Gastroesophageal sphincter (tissue), 3 donors: ENCODE measurements around the gene SPACA6.
A peak's percentile ranks its signal among the peaks of the same experiment; 100 is the strongest.

Experiments
- EP300 ChIP-seq: sonication (generic); formaldehyde crosslinking; IDR thresholded peaks from one replicate; pipeline ENCODE4 v1.6.1; 2017; ENCODE audit warnings: antibody characterized with exemption, mild to moderate bottlenecking
- POLR2A ChIP-seq, 2 donors: fragments of 450-650 bp; IDR thresholded peaks; one replicate each; pipeline ENCODE4 v1.6.1; 2017; ENCODE audit warnings: antibody characterized with exemption in 2 of 2, mild to moderate bottlenecking in 2 of 2, moderate library complexity in 1 of 2
- POLR2AphosphoS5 ChIP-seq: sonication (generic); formaldehyde crosslinking; IDR thresholded peaks from one replicate; pipeline ENCODE4 v1.6.1; 2017; ENCODE audit warnings: antibody characterized with exemption
- TF ChIP-seq, protein P1 (sequence below), 4 experiments: fragments of 200-600 bp in 2 of 4; fragments of 450-650 bp in 2 of 4; sonication (generic) in 1 of 4; IDR thresholded peaks; one replicate each; pipeline ENCODE4 v1.5.1; 2017 to 2019; ENCODE audit warnings: antibody characterized with exemption in 4 of 4, mild to moderate bottlenecking in 2 of 4, moderate library complexity in 2 of 4

DNA sequence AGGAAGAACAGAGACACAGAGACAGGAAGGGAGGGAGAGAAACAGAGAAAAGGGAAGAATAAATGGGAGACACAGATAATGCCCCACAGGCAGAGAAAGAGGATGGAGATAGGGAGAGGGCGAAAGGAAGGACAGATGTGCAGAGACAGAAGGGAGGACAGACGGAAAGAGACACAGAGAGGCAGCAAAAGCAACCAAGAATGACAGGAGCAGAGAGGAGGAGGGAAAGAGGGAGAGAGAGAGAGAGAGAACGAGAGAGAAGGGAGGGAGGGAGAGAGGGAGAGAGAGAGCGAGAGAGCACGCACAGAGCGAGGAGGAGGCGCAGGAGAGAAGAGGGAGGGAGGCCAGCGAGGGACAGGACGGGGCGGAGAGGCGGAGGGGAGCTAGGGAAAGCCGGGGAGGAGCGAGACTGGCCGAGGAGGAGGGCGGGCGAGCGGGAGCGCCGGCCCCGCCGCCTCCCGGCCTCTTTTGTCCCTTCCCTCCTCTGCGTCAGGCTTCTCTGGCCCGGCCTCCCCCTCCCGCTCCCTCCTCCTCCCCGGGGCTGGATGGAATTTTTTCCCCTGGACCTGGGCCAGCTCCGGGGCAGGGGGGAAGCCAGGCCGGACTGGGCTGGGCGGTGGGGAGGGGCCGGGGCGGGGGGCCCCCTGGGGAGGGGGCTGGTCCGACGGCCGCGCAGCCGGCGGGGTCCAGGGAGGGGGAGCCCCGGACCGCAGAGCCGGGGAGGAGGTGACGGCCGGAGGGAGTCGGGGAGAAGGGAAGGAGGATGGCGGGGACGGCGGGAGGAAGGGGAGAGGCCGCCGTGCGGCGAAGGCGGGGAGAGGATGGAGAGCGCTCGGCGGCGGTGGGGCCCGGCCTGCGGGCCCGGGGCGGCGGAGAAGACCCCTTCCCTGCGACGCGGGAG is 4.2 kb upstream of the SPACA6 start:
- TF ChIP-seq, protein P1, sequence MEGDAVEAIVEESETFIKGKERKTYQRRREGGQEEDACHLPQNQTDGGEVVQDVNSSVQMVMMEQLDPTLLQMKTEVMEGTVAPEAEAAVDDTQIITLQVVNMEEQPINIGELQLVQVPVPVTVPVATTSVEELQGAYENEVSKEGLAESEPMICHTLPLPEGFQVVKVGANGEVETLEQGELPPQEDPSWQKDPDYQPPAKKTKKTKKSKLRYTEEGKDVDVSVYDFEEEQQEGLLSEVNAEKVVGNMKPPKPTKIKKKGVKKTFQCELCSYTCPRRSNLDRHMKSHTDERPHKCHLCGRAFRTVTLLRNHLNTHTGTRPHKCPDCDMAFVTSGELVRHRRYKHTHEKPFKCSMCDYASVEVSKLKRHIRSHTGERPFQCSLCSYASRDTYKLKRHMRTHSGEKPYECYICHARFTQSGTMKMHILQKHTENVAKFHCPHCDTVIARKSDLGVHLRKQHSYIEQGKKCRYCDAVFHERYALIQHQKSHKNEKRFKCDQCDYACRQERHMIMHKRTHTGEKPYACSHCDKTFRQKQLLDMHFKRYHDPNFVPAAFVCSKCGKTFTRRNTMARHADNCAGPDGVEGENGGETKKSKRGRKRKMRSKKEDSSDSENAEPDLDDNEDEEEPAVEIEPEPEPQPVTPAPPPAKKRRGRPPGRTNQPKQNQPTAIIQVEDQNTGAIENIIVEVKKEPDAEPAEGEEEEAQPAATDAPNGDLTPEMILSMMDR (IDR thresholded peaks at IDR 0.05), result peak in 2 of 4 experiments; percentile 30 to 35
- TF ChIP-seq POLR2AphosphoS5, result peak; percentile 69
- no peak for TF ChIP-seq POLR2A (IDR thresholded peaks at IDR 0.05)
- TF ChIP-seq EP300, result no peak
